HCT116 (cell line): ENCODE data around the gene WDR33. TPM values are rescaled to one million over a fixed set of nuclear protein-coding genes. Genes with fewer than 3 reads are reported as not detected.

Source experiments
- ATAC-seq: fragments of 200-7000 bp; cut with Tn5 transposase; 2 replicates; pipeline ENCODE4 v1.9.1; 2020; ENCODE audit warnings: mild to moderate bottlenecking, moderate library complexity
- BruUV-seq: library from RNA; stranded (reverse); fragments of 400-500 nt; replicated peaks from 2 replicates; lab custom pipeline; 2021; lab: Mats Ljungman, UMichigan
- CTCF ChIA-PET: fragments of 300-600 bp; sonication (Branson Sonifier 250); formaldehyde crosslinking; loops from one replicate; lab custom pipeline; 2021; ENCODE audit warnings: antibody characterized with exemption; lab: Charles Lee
- POLR2A ChIA-PET: fragments of 300-600, 350-600 bp; sonication (Branson Sonifier 250); formaldehyde crosslinking; loops from one replicate; lab custom pipeline; 2021; ENCODE audit warnings: antibody characterized with exemption; lab: Charles Lee
- RAD21 ChIA-PET, 2 experiments: fragments of 300-600 bp; sonication (Branson Sonifier 250); formaldehyde crosslinking; loops; one replicate each; lab custom pipeline; 2023; ENCODE audit warnings: low total read pairs in 2 of 2; ENCODE audit not compliant: uncharacterized antibody in 2 of 2, unreplicated experiment in 2 of 2, low non-redundant PET in 1 of 2; lab: Charles Lee
- DNase-seq: peaks from one replicate; pipeline ENCODE4 v3.0.0-alpha.2; 2010; ENCODE audit warnings: low read depth, low spot score
- H2AFZ ChIP-seq: fragments of 200-600 bp; shearing (Covaris generic), sonication (generic); 2 replicates; pipeline ENCODE4 v1.6.1; 2017; ENCODE audit warnings: low read depth, mixed run types, mixed read lengths, antibody characterized with exemption, low read length; ENCODE audit not compliant: poor library complexity, severe bottlenecking
- H3K27ac ChIP-seq: 2 replicates; pipeline ENCODE4 v1.5.1; 2012; ENCODE audit warnings: low read depth, low read length
- H3K27me3 ChIP-seq: fragments of 200-600 bp; sonication (generic); 2 replicates; pipeline ENCODE4 v1.6.1; 2016; ENCODE audit warnings: mixed run types, low read length, mixed read lengths; ENCODE audit not compliant: insufficient read depth
- H3K36me3 ChIP-seq, 2 experiments: fragments of 200-500 bp in 1 of 2; fragments of 200-600 bp in 1 of 2; sonication (Bioruptor generic) in 1 of 2; sonication (generic) in 1 of 2; 2 replicates each; pipeline versions ENCODE4 v1.5.1 to v1.6.1; 2014 to 2016; ENCODE audit warnings: low read length in 2 of 2, inconsistent platforms in 1 of 2, mixed read lengths in 1 of 2, mixed run types in 1 of 2; ENCODE audit not compliant: insufficient read depth in 2 of 2, control insufficient read depth in 1 of 2
- H3K4me1 ChIP-seq, 2 experiments: fragments of 200-600 bp in 1 of 2; sonication (generic) in 1 of 2; 2 replicates each; pipeline versions ENCODE4 v1.5.1 to v1.6.1; 2012 to 2017; ENCODE audit warnings: low read length in 2 of 2, inconsistent platforms in 1 of 2, mild to moderate bottlenecking in 1 of 2, mixed read lengths in 1 of 2, mixed run types in 1 of 2, moderate library complexity in 1 of 2; ENCODE audit not compliant: insufficient read depth in 2 of 2, control insufficient read depth in 1 of 2
- H3K4me2 ChIP-seq: fragments of 200-600 bp; sonication (generic); 2 replicates; pipeline ENCODE4 v1.6.1; 2017; ENCODE audit warnings: mixed run types, low read length, mixed read lengths
- H3K4me3 ChIP-seq, 2 experiments: fragments of 200-600 bp in 1 of 2; sonication (generic) in 1 of 2; replicated peaks in 1 of 2; 2 replicates each; pipeline ENCODE4 v1.5.1; 2011 to 2016; ENCODE audit warnings: low read length in 2 of 2, control low read depth in 1 of 2, low read depth in 1 of 2, mild to moderate bottlenecking in 1 of 2, mixed read lengths in 1 of 2, mixed run types in 1 of 2
- H3K79me2 ChIP-seq: fragments of 200-600 bp; sonication (generic); 2 replicates; pipeline ENCODE4 v1.6.1; 2017; ENCODE audit warnings: mild to moderate bottlenecking, mixed run types, low read length, moderate library complexity, mixed read lengths; ENCODE audit not compliant: insufficient read depth
- H3K9ac ChIP-seq: fragments of 200-600 bp; sonication (generic); 2 replicates; pipeline ENCODE4 v1.6.1; 2016; ENCODE audit warnings: low read length, mixed read lengths
- H3K9me2 ChIP-seq: fragments of 200-600 bp; sonication (generic), shearing (Covaris generic); 2 replicates; pipeline ENCODE4 v1.6.1; 2017; ENCODE audit warnings: mixed run types, mild to moderate bottlenecking, moderate library complexity; ENCODE audit not compliant: insufficient read depth
- H3K9me3 ChIP-seq, 2 experiments: fragments of 200-500 bp in 1 of 2; fragments of 200-600 bp in 1 of 2; sonication (Bioruptor generic) in 1 of 2; sonication (generic) in 1 of 2; 2 replicates each; pipeline ENCODE4 v1.6.1; 2014 to 2017; ENCODE audit warnings: low read length in 2 of 2, mixed read lengths in 2 of 2, inconsistent platforms in 1 of 2, low read depth in 1 of 2, mild to moderate bottlenecking in 1 of 2, mixed run types in 1 of 2, moderate library complexity in 1 of 2; ENCODE audit not compliant: control insufficient read depth in 1 of 2, insufficient read depth in 1 of 2
- H4K20me1 ChIP-seq: fragments of 200-600 bp; sonication (generic), shearing (Covaris generic); 2 replicates; pipeline ENCODE4 v1.6.1; 2017; ENCODE audit warnings: mixed run types, mild to moderate bottlenecking, moderate library complexity; ENCODE audit not compliant: insufficient read depth
- RAD21 ChIP-seq: IDR thresholded peaks from 2 replicates; pipeline ENCODE4 v1.6.1; 2012; ENCODE audit warnings: low read depth, mild to moderate bottlenecking
- SRF ChIP-seq: IDR thresholded peaks from 2 replicates; pipeline ENCODE4 v1.6.1; 2012; ENCODE audit warnings: low read depth
- intact Hi-C: fragments of 100-400 bp; cut with micrococcal nuclease; formaldehyde crosslinking; loops from 2 replicates; pipeline ENCODE4 v1.10.0; 2022
- total RNA-seq: library from RNA; stranded (reverse); gene quantifications from one replicate; pipeline ENCODE4 v1.2.1, GENCODE V29; 2021; ENCODE audit not compliant: unreplicated experiment
- TF ChIP-seq, protein P1 (sequence below): IDR thresholded peaks from 2 replicates; pipeline ENCODE4 v1.6.1; 2011; ENCODE audit warnings: mild to moderate bottlenecking, low read length, moderate library complexity; ENCODE audit not compliant: insufficient replicate concordance; ENCODE audit errors: extremely low read depth
- TF ChIP-seq, protein P2 (sequence below), 3 experiments: fragments of 200-600 bp in 1 of 3; sonication (generic) in 1 of 3; IDR thresholded peaks in 2 of 3; conservative IDR thresholded peaks in 1 of 3; 2 replicates each; pipeline ENCODE4 v1.5.1; 2012 to 2017; ENCODE audit warnings: low read depth in 2 of 3, low read length in 2 of 3, antibody characterized with exemption in 1 of 3, borderline replicate concordance in 1 of 3, control low read depth in 1 of 3, mild to moderate bottlenecking in 1 of 3, mixed read lengths in 1 of 3, mixed run types in 1 of 3, moderate library complexity in 1 of 3; ENCODE audit not compliant: insufficient read depth in 1 of 3

Gene WDR33
- total RNA-seq, 1 experiment from 2014 or later: 52.5 TPM

GRCh38 chr2:127657232-127657595, 153.8 kb downstream of the WDR33 start:
- no TSS peak for BruUV-seq
- DNase-seq: no peak
- RAD21 ChIA-PET: no interaction called here

More at GRCh38 chr2:127657232-127657595, 153.8 kb downstream of the WDR33 start:
- no peaks in the 10 kb centered on the region for H3K36me3 ChIP-seq
- no peaks in the 10 kb centered on the region for H3K9me2 ChIP-seq
- no peaks in the 10 kb centered on the region; a peak in 1 of 4 replicates for H3K9me3 ChIP-seq
- ChIA-PET POLR2A (no interaction called here), CTCF (no interaction called here)
- no peak overlapping the region for H2AFZ ChIP-seq
- intact Hi-C loops: no loop called here
- H3K79me2 ChIP-seq: no peaks in the 10 kb centered on the region
- H3K27me3 ChIP-seq: no peaks in the 10 kb centered on the region
- no peak overlapping the region for H3K4me2 ChIP-seq
- no peak overlapping the region for H3K9ac ChIP-seq
- no peak overlapping the region for H3K27ac ChIP-seq
- TF ChIP-seq, protein P1, sequence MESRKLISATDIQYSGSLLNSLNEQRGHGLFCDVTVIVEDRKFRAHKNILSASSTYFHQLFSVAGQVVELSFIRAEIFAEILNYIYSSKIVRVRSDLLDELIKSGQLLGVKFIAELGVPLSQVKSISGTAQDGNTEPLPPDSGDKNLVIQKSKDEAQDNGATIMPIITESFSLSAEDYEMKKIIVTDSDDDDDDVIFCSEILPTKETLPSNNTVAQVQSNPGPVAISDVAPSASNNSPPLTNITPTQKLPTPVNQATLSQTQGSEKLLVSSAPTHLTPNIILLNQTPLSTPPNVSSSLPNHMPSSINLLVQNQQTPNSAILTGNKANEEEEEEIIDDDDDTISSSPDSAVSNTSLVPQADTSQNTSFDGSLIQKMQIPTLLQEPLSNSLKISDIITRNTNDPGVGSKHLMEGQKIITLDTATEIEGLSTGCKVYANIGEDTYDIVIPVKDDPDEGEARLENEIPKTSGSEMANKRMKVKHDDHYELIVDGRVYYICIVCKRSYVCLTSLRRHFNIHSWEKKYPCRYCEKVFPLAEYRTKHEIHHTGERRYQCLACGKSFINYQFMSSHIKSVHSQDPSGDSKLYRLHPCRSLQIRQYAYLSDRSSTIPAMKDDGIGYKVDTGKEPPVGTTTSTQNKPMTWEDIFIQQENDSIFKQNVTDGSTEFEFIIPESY: no peak
- TF ChIP-seq SRF (no peak), RAD21 (no peak)
- TF ChIP-seq, protein P2, sequence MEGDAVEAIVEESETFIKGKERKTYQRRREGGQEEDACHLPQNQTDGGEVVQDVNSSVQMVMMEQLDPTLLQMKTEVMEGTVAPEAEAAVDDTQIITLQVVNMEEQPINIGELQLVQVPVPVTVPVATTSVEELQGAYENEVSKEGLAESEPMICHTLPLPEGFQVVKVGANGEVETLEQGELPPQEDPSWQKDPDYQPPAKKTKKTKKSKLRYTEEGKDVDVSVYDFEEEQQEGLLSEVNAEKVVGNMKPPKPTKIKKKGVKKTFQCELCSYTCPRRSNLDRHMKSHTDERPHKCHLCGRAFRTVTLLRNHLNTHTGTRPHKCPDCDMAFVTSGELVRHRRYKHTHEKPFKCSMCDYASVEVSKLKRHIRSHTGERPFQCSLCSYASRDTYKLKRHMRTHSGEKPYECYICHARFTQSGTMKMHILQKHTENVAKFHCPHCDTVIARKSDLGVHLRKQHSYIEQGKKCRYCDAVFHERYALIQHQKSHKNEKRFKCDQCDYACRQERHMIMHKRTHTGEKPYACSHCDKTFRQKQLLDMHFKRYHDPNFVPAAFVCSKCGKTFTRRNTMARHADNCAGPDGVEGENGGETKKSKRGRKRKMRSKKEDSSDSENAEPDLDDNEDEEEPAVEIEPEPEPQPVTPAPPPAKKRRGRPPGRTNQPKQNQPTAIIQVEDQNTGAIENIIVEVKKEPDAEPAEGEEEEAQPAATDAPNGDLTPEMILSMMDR (IDR thresholded peaks at IDR 0.05 in 2 of 3, conservative IDR thresholded peaks at IDR 0.05 in 1 of 3; ENCODE audit: borderline replicate concordance in 1 of 3, insufficient read depth in 1 of 3, low read depth in 2 of 3, low read length in 2 of 3): no peak
- ATAC-seq: no peak
- peaks cover 0 to 8% of the 10 kb centered on the region in 2 experiments; a peak in 1 of 4 replicates for H3K4me1 ChIP-seq
- no peaks in the 10 kb centered on the region for H4K20me1 ChIP-seq
- no peak overlapping the region for H3K4me3 ChIP-seq
